GM12873 (cell line): ENCODE measurements around the gene COLEC11.

Experiments
- TF ChIP-seq, protein P1 (sequence below): IDR thresholded peaks from 2 replicates; pipeline ENCODE4 v1.5.1; 2012; ENCODE audit warnings: low read depth, mild to moderate bottlenecking, moderate library complexity, low read length, control low read depth; ENCODE audit not compliant: insufficient read depth; ENCODE audit errors: missing control alignments

Gene COLEC11

DNA sequence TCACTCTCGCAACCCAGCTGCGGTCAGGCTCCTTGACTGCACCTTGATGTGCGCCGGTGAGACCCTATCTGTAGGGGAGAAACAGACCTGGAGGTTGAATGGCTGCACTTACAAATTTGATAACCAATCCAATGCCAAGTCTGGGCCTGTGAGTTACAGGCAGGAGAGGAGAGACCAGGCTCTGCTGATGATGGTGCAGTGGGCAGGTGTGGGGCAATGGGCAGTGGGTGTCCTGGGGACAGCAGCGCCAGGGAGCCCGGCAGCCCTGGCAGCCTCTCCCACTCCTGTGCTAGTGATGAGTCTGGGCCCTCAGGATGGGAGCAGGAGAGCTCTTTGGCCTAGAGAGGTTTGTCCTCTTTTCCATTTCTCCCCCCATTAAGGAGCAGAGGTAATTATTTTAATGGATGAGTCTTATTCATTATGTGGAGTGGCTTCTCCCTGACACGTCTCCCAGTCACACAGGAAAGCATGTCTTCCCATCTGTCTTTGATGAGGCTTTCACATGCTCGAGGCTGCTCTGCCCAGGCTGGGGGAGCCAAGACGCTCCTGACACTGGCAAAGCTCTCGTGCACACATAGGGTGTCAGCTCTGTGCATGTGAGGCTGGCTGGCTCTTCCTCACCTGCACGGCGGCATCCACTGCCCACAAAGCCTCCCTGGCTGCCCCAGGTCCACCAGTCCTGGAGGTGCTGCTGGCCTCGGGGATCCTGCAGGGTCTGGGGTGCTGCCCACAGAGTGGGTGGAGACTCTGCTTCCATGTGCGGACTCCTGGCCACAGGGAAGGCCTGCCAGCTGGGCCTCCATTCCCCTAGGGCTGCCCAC lies 53.1 kb downstream of the COLEC11 start:
- TF ChIP-seq, protein P1, sequence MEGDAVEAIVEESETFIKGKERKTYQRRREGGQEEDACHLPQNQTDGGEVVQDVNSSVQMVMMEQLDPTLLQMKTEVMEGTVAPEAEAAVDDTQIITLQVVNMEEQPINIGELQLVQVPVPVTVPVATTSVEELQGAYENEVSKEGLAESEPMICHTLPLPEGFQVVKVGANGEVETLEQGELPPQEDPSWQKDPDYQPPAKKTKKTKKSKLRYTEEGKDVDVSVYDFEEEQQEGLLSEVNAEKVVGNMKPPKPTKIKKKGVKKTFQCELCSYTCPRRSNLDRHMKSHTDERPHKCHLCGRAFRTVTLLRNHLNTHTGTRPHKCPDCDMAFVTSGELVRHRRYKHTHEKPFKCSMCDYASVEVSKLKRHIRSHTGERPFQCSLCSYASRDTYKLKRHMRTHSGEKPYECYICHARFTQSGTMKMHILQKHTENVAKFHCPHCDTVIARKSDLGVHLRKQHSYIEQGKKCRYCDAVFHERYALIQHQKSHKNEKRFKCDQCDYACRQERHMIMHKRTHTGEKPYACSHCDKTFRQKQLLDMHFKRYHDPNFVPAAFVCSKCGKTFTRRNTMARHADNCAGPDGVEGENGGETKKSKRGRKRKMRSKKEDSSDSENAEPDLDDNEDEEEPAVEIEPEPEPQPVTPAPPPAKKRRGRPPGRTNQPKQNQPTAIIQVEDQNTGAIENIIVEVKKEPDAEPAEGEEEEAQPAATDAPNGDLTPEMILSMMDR, result no peak

DNA sequence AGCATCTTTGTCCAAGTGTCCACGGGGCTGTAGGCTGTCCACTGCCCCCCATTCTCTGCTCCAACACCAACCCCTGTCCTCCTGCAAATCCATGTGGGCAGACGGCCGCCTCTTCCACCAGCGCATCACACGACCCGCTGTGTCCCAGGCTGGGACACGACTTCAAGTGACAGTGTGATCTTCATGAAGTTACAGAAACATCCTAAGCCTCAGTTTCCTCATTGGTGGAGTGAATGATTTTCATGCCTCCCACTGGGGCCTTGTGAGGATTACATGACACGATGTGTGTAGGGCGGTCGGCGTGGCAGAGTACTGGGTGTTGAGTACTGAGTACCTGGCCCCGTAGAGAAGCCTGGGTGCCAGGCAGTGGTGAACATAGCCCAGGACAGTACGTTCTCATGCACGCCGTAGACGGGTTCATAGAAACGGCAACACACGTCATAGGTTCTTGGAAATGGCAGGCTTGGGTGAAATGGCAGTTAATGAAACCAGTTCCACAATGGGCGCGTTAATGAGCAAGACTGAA lies 53.8 kb downstream of the COLEC11 start:
- TF ChIP-seq, protein P1, result no peak

DNA sequence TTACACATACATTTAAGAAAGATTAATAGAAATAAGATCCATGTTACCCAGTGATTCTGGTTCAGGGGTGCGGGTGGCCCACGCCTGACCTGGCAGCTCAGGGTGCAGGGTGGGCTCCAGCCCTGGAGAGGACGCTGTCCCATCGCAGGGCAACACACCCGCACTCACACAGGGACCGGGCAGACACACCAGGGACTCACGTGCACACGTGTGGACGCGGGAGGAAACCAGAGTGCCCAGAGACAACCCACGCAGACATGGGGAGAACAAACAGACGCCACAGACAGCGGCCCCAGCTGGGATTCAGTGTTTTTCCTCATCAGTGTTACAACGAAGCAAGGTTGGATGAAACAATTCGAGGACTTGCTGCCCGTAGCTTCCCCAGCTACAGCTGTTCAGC lies 54.7 kb downstream of the COLEC11 start:
- TF ChIP-seq, protein P1, result no peak

DNA sequence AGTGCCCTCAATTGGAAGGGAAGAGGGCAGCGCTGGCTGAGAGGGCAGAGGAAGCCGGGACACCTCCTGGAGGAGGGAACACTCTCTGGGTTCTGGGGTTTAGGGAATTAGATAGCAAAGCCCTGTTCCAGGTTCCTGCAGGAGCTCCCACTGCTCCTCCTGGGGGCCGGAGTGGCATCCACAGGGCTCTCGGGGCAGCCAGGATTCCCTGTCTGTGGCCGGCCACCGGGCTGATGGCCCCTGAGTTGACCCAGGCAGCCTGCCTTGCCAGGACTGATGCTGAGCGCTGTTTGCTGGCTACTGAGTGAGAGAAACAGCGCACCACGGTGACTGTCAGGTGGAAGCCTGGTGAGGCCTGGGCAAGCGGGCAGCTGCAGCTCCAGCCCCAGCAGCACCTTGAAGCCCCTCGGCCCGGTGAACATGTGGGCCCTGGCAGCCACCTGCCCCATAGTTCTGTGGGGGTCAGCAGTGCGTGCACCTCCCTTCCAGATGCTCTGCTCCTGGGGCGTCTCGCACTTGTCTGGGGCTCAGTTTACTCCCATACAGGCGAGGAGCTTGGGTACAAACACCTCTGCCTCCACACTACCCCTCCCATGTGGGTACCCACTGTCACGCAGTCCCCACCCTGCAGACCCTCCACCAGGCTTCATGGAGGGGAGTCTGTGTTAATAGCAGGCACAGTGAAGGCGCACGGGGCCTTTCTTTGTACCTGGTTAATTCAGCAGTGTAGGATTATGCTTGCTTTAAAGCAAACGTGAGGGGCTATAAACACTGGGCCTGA lies 55.4 kb downstream of the COLEC11 start:
- TF ChIP-seq, protein P1, result no peak

DNA sequence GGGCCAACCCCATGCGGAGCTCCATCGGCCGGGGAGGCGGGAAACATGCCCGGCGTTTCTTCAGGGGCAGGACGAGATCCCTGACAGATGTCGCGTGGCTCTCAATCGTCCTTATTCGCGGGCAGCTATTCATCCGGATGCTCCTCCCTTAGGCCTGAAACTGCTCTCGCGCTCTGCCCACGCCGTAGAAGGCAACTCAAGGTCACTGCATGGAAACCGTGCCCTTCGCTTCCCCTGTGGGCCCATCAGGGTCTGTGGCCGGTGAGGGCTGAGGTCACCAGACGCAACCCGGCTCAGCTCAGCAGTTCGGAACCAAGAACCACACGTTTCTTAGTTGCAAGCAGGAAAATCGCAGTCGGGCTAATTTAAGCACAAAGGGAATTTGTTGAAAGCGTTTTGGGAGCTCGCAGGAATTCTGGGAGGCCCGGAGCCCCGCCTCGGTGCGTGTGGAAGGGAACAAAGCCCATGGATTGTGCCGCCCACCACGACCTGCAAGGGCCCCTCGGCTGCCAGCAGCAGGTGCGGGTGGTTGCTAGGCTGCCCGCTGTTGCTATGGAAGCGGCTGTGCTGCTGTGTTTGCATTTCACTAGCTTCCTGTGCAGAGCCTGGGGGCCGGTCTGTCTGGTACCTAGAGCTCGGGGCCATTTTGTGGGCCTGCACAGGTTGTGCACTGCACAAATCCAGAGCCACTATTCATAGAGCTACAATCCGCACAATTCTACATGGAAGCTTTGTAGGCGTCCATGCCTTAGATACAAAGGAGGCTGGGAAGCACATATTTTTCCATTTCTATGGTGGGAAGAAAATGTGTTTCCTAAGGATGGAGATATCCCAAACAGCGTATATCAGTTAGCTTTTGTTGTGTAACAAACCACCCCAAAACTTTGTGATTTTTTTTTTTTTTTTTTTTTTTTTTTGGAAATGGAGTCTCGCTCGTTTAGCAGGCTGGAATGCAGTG lies 57.1 kb downstream of the COLEC11 start:
- TF ChIP-seq, protein P1, result no peak

DNA sequence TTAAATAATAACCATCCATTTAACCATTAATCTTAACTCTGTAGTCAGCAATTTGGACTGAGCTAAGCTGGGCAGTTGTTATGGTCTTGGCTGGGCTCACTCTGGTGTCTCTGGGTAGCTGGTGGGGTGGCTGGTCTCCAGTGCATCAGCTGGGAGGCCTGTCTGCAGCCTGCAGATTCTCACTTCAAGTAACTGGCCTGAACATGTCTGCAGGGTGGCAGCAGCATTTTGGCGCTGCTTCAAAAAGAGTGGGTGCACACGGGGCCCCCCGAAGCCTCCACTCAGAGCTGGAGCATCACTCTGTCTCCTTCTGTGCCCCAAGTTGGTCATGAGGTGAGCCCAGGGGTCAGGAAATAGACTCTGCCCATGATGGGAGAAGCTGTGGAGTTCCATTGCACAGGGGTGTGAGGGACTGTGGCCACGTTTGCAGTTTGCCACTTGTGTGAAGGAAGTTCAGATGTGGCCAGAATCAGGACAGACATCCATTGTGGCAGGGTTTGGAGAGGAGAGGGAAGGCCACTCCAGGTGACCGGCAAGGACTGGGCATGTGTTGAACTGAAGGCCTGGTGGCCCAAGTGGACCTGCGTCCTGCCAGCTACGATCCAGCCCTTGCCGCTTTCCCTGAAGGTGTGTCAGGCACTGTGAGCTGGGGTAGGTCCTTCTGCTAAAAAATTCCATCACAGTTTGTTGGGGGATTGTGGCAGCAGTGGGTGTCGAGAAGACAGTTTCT lies 58.1 kb downstream of the COLEC11 start:
- TF ChIP-seq, protein P1, result no peak
